ENCODE results near the gene VSIG10.
"Not testable (repeated sequence)": the region's sequence is repeated elsewhere in the genome, so short reads cannot be mapped to it uniquely, and the experiment has no call there.

VSIG10 gene, protein sequence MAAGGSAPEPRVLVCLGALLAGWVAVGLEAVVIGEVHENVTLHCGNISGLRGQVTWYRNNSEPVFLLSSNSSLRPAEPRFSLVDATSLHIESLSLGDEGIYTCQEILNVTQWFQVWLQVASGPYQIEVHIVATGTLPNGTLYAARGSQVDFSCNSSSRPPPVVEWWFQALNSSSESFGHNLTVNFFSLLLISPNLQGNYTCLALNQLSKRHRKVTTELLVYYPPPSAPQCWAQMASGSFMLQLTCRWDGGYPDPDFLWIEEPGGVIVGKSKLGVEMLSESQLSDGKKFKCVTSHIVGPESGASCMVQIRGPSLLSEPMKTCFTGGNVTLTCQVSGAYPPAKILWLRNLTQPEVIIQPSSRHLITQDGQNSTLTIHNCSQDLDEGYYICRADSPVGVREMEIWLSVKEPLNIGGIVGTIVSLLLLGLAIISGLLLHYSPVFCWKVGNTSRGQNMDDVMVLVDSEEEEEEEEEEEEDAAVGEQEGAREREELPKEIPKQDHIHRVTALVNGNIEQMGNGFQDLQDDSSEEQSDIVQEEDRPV

GRCh38 chr12:118103601-118104382, at the start of gene VSIG10:
Gene VSIG10, minus strand, starts transcription at chr12:118104011. Its CDS starts 340 bp downstream, at chr12:118103671.
- DNase-seq, result peak; percentile 20 to 33

- DNase-seq, result no peak
Measured at GRCh38 chr12:118151755-118152154, 47.9 kb upstream of the VSIG10 start.

DNA sequence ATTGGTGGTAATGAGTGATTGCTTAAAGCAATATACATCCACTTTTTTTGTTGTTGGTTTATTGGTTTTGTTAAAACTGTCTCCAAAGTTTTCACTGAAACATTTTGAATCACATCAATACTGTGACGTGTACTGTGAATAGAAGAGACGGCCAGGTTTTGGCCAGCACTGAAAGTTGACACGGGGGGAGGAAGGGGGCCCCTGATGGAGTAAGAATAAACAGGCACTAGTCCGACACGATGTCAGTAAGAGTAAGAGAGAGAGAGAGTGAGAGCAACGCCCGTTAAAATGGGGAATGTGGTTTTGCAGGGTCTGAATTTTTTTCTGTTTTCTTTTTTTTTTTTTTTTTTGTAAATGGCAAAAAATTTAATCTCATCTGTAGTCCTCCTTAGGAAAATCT, 46.8 kb upstream of the VSIG10 start:
- no peak for DNase-seq

DNA sequence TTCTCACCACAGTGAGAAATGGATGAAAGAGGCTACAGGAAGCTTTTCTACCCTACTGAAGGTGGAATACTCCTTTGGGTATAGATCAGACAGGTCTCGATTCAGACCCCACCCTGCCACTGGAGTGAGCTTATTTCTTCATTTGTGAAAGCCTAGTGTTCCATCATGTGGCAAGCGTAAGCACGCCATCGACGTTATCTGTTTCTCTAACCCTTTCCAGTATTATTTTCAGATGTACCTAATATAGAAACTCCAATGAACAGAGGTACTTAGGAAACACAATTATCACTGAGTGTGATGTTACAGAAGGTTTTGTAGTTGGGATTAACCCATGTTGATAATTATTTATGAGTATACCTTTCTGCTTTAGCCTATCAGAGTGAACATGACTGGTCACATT, 44.5 kb upstream of the VSIG10 start:
- DNase-seq, result no peak

DNA sequence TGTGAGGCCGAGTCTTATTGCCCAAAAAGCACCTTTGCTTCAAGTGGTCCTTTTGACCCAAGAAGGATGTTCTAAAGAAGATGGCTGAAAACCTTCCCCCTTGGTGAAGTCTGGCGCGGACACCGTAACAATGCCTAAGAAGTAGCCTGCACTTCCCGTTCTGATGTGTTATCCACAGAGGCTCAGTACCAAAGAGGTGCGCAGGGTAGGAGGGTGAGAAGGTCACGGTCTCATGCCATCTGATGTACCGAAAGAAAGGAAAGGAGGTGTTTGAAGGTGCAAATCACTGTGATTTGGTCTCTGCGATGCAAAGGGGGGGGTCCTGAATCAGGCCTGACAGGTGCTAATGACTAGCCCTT, 42.0 kb upstream of the VSIG10 start:
- no peak for DNase-seq

DNA sequence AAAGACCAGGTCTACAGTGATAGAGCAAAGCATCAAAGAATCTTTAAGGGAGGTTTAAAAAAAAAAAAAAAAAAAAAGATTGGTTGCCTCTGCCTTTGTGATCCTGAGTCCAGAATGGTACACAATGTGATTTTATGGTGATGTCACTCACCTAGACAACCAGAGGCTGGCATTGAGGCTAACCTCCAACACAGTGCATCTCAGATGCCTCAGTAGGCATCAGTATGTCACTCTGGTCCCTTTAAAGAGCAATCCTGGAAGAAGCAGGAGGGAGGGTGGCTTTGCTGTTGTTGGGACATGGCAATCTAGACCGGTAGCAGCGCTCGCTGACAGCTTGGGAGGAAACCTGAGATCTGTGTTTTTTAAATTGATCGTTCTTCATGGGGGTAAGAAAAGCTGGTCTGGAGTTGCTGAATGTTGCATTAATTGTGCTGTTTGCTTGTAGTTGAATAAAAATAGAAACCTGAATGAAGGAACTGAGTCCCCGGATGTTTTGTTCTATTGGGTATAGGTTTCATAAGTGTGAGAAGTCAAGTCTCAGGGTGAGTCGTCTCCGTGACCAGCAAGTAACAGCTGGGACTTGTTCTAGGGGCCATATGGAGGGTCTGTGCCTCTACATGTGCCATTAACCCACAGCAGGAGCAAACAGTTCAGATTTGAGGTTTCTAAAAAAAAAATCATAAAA, 41.4 kb upstream of the VSIG10 start:
- no peak for DNase-seq

- no peak for DNase-seq
Measured at GRCh38 chr12:118144499-118144898, 40.7 kb upstream of the VSIG10 start.

DNA sequence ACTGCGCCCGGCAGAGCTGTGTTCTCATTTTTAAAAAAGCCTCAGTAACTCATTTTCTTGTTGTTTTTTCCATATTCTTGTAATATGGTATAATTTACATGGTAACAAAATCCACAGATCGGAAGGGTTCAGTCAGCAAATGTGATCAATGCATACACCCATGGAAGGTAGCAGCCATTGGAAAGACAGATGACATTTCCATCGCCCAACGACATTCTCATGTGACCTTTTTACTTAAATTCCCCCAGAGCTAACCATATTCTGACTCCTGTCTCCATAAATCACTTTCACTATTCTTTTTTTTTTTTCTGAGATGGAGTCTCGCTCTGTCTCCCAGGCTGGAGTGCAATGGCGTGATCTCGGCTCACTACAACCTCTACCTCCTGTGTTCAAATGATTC, 37.0 kb upstream of the VSIG10 start:
- no peak for DNase-seq

- no peak for DNase-seq
Measured at GRCh38 chr12:118137148-118137678, 33.4 kb upstream of the VSIG10 start.

- DNase-seq, result peak in 1 of 2 donors; percentile 10
Measured at GRCh38 chr12:118136559-118137003, 32.8 kb upstream of the VSIG10 start.

GRCh38 chr12:118135788-118136558, 32.2 kb upstream of the VSIG10 start, which contains the start of gene PEBP1:
Gene PEBP1, plus strand, starts transcription at chr12:118136124. Its CDS starts 86 bp downstream, at chr12:118136210.
- peak; percentile 94 to 98 for DNase-seq

DNA sequence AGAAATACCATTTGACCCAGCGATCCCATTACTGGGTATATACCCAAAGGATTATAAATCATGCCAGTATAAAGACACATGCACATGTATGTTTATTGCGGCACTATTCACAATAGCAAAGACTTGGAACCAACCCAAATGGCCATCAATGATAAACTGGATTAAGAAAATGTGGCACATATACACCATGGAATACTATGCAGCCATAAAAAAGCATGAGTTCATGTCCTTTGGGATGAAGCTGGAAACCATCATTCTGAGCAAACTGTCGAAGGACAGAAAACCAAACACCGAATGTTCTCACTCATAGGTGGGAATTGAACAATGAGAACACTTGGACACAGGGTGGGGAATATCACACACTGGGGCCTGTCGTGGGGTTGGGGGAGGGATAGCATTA, 25.6 kb upstream of the VSIG10 start:
- not testable (repeated sequence) for DNase-seq

- DNase-seq, result no peak
Measured at GRCh38 chr12:118127867-118128266, 24.1 kb upstream of the VSIG10 start.

GRCh38 chr12:118126119-118126757, 22.4 kb upstream of the VSIG10 start:
- no peak for DNase-seq

DNA sequence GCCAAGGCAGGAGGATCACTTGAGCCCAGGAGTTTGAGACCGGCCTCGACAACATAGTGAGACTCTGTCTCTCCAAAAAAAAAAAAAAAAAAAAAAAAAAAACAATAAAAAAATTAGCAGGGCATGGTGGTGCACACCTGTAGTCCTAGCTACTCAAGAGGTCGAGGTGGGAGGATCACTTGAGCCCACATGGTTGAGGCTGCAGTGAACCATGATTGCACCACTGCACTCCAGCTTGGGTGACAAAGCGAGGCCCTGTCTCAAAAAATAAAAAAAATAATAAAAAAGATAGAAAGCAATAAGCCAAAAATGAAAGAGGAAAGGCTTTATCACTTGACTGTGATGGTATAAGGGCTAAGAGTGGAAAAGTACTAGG, 21.9 kb upstream of the VSIG10 start:
- no peak for DNase-seq

GRCh38 chr12:118124333-118124874, 20.6 kb upstream of the VSIG10 start:
- no peak for DNase-seq

- DNase-seq, result no peak
Measured at GRCh38 chr12:118122264-118122663, 18.5 kb upstream of the VSIG10 start.

GRCh38 chr12:118120579-118121363, 17.0 kb upstream of the VSIG10 start:
- DNase-seq, result peak; percentile 47 to 63

- no peak for DNase-seq
Measured at GRCh38 chr12:118119449-118119879, 15.7 kb upstream of the VSIG10 start.

GRCh38 chr12:118109088-118109487, 5.3 kb upstream of the VSIG10 start:
- DNase-seq, result no peak

All from hippocampal formation (tissue), 2 donors.